Smooth muscle cell (in vitro differentiated cells): Measurements from ENCODE around the gene C17orf114. TPM values are rescaled to one million over a fixed set of nuclear protein-coding genes. Genes with fewer than 3 reads are reported as not detected.

Experiments used
- DNase-seq: peaks from one replicate; lab custom pipeline; 2025; ENCODE audit not compliant: unreplicated experiment; lab: John Stamatoyannopoulos, UW
- H2AFZ ChIP-seq: fragments of 200-600 bp; sonication (generic); 2 replicates; pipeline ENCODE4 v1.6.0; 2016; ENCODE audit warnings: antibody characterized with exemption, low read depth, mild to moderate bottlenecking
- H3F3A ChIP-seq: fragments of 200-600 bp; sonication (generic); 2 replicates; pipeline ENCODE4 v1.6.0; 2017; ENCODE audit warnings: antibody characterized with exemption, low read depth
- H3K27ac ChIP-seq: fragments of 200-600 bp; sonication (generic); 2 replicates; pipeline ENCODE4 v1.5.1; 2016; ENCODE audit warnings: low read depth, mild to moderate bottlenecking
- H3K27me3 ChIP-seq: fragments of 200-600 bp; sonication (generic); 2 replicates; pipeline ENCODE4 v1.6.1; 2016; ENCODE audit warnings: low read depth, mild to moderate bottlenecking
- H3K36me3 ChIP-seq: fragments of 200-600 bp; sonication (generic); 2 replicates; pipeline ENCODE4 v1.5.1; 2016; ENCODE audit warnings: low read depth
- H3K4me1 ChIP-seq: fragments of 200-600 bp; sonication (generic); 2 replicates; pipeline ENCODE4 v1.5.1; 2016; ENCODE audit warnings: low read depth
- H3K4me2 ChIP-seq: fragments of 200-600 bp; sonication (generic); 2 replicates; pipeline ENCODE4 v1.6.0; 2016; ENCODE audit warnings: mild to moderate bottlenecking
- H3K4me3 ChIP-seq: fragments of 200-600 bp; sonication (generic); 2 replicates; pipeline ENCODE4 v1.5.1; 2016; ENCODE audit warnings: mild to moderate bottlenecking
- H3K79me2 ChIP-seq: fragments of 200-600 bp; sonication (generic); 2 replicates; pipeline ENCODE4 v1.6.0; 2016; ENCODE audit warnings: low read depth, mild to moderate bottlenecking
- H3K9ac ChIP-seq: fragments of 200-600 bp; sonication (generic); 2 replicates; pipeline ENCODE4 v1.6.0; 2016; ENCODE audit warnings: low read depth
- H3K9me3 ChIP-seq: fragments of 200-600 bp; sonication (generic); replicated peaks from 2 replicates; pipeline ENCODE4 v1.5.1; 2016; ENCODE audit warnings: low read depth
- H4K20me1 ChIP-seq: fragments of 200-600 bp; sonication (generic); 2 replicates; pipeline ENCODE4 v1.6.0; 2016; ENCODE audit warnings: low read depth
- WGBS: methylation state at CpG from one replicate; pipeline ENCODE4 v1.1.7; 2016; ENCODE audit warnings: low lambda C conversion rate; 5-methylcytosine and 5-hydroxymethylcytosine counted together
- polyA plus RNA-seq: library from polyadenylated mRNA; unstranded; fragments of >200 nt; fragmentation: Nextera tagmentation; extraction: Ambion mirVana; gene quantifications from 2 replicates; pipeline ENCODE4 v1.2.1, GENCODE V29; 2016
- total RNA-seq: library from RNA; depleted of rRNA; stranded (reverse); fragments of >200 nt; gene quantifications from 2 replicates; pipeline ENCODE4 v1.2.3, GENCODE V29; 2014
- TF ChIP-seq, protein P1 (sequence below): fragments of 200-600 bp; sonication (generic); IDR thresholded peaks from 2 replicates; pipeline ENCODE4 v1.5.1; 2017; ENCODE audit warnings: borderline replicate concordance, mild to moderate bottlenecking, antibody characterized with exemption; ENCODE audit not compliant: insufficient read depth, poor library complexity, severe bottlenecking

Gene C17orf114

DNA sequence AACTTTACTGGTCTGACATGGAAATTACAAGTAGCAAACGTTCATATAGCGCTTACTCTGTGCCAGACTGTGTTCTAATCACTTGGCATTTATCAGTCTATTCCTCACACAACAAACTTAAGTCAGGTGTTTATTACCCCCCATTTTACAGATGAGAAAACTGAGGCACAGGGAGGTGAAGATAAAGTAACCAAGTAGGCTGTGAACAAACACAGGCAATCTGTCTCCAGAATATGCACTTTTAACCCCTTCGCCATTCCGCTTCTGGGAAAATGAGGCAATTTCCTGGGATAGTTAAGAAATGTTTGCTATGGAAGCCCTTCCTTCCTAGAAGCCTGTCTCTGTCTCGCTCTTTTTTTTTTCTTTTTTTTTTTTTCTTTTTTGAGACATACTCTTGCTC is 50.2 kb downstream of the C17orf114 start:
- H2AFZ ChIP-seq: no peak overlapping the region
- TF ChIP-seq, protein P1, sequence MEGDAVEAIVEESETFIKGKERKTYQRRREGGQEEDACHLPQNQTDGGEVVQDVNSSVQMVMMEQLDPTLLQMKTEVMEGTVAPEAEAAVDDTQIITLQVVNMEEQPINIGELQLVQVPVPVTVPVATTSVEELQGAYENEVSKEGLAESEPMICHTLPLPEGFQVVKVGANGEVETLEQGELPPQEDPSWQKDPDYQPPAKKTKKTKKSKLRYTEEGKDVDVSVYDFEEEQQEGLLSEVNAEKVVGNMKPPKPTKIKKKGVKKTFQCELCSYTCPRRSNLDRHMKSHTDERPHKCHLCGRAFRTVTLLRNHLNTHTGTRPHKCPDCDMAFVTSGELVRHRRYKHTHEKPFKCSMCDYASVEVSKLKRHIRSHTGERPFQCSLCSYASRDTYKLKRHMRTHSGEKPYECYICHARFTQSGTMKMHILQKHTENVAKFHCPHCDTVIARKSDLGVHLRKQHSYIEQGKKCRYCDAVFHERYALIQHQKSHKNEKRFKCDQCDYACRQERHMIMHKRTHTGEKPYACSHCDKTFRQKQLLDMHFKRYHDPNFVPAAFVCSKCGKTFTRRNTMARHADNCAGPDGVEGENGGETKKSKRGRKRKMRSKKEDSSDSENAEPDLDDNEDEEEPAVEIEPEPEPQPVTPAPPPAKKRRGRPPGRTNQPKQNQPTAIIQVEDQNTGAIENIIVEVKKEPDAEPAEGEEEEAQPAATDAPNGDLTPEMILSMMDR: no peak
- H3F3A ChIP-seq: no peaks in the 10 kb centered on the region
- no peaks in the 10 kb centered on the region for H4K20me1 ChIP-seq
- no peak overlapping the region for H3K4me3 ChIP-seq
- no peak for DNase-seq
- WGBS: 85% methylated on average over 5 of the region's 5 CpGs
- H3K27me3 ChIP-seq: peaks cover 43% of the 10 kb centered on the region
- no peak overlapping the region for H3K4me2 ChIP-seq
- H3K36me3 ChIP-seq: no peaks in the 10 kb centered on the region
- no peaks in the 10 kb centered on the region for H3K79me2 ChIP-seq
- H3K4me1 ChIP-seq: no peaks in the 10 kb centered on the region
- H3K27ac ChIP-seq: no peak overlapping the region
- H3K9me3 ChIP-seq: no peaks in the 10 kb centered on the region
- no peak overlapping the region for H3K9ac ChIP-seq

Other genes with a start within 250 kb of the C17orf114 start
- 14.3 and 18.1 TPM in 2 replicates for gene MYBBP1A, start 246.9 kb downstream of the C17orf114 start, total RNA-seq
- 28.1 and 33.5 TPM in 2 replicates for gene MYBBP1A, start 246.9 kb downstream of the C17orf114 start, polyA plus RNA-seq
- 0.27 and 0.76 TPM in 2 replicates for gene GGT6, start 241.8 kb downstream of the C17orf114 start, total RNA-seq
- not detected in 2 replicates for gene GGT6, start 241.8 kb downstream of the C17orf114 start, polyA plus RNA-seq
- gene SMTNL2, start 217.8 kb downstream of the C17orf114 start, total RNA-seq: 5.0 and 5.1 TPM in 2 replicates
- 8.3 and 14.8 TPM in 2 replicates for gene SMTNL2, start 217.8 kb downstream of the C17orf114 start, polyA plus RNA-seq
- gene ALOX15, start 160.7 kb downstream of the C17orf114 start, total RNA-seq: not detected in 2 replicates
- gene ALOX15, start 160.7 kb downstream of the C17orf114 start, polyA plus RNA-seq: 0.32 TPM in 1 of 2 replicates, not detected in the other
- gene PELP1, start 98.2 kb downstream of the C17orf114 start, total RNA-seq: 11.6 and 32.0 TPM in 2 replicates
- gene PELP1, start 98.2 kb downstream of the C17orf114 start, polyA plus RNA-seq: 31.1 and 33.6 TPM in 2 replicates
- 1.1 and 4.0 TPM in 2 replicates for gene ARRB2, start 91.7 kb downstream of the C17orf114 start, total RNA-seq
- 6.6 and 7.6 TPM in 2 replicates for gene ARRB2, start 91.7 kb downstream of the C17orf114 start, polyA plus RNA-seq
- 10.9 and 25.0 TPM in 2 replicates for gene MED11, start 70.9 kb downstream of the C17orf114 start, total RNA-seq
- 20.4 and 34.1 TPM in 2 replicates for gene MED11, start 70.9 kb downstream of the C17orf114 start, polyA plus RNA-seq
- not detected in 2 replicates for gene ZMYND15, start 62.5 kb downstream of the C17orf114 start, total RNA-seq
- 0.54 TPM in 1 of 2 replicates, not detected in the other for gene ZMYND15, start 62.5 kb downstream of the C17orf114 start, polyA plus RNA-seq
- 2.4 and 3.2 TPM in 2 replicates for gene CXCL16, start 62.4 kb downstream of the C17orf114 start, total RNA-seq
- 2.3 and 9.2 TPM in 2 replicates for gene CXCL16, start 62.4 kb downstream of the C17orf114 start, polyA plus RNA-seq
- not detected in 2 replicates for gene TM4SF5, start 30.4 kb downstream of the C17orf114 start, total RNA-seq
- gene TM4SF5, start 30.4 kb downstream of the C17orf114 start, polyA plus RNA-seq: not detected in 2 replicates
- gene VMO1, start 16.0 kb downstream of the C17orf114 start, total RNA-seq: not detected in 2 replicates
- gene VMO1, start 16.0 kb downstream of the C17orf114 start, polyA plus RNA-seq: 0.44 and 0.94 TPM in 2 replicates
- not detected in 2 replicates for gene GLTPD2, start 13.4 kb downstream of the C17orf114 start, total RNA-seq
- gene GLTPD2, start 13.4 kb downstream of the C17orf114 start, polyA plus RNA-seq: 0.82 and 0.89 TPM in 2 replicates
- 139 and 162 TPM in 2 replicates for gene PSMB6, start 6.2 kb downstream of the C17orf114 start, total RNA-seq
- 434 and 438 TPM in 2 replicates for gene PSMB6, start 6.2 kb downstream of the C17orf114 start, polyA plus RNA-seq
- gene PLD2, start 4.8 kb upstream of the C17orf114 start, total RNA-seq: 19.9 and 20.3 TPM in 2 replicates
- gene PLD2, start 4.8 kb upstream of the C17orf114 start, polyA plus RNA-seq: 9.9 and 26.4 TPM in 2 replicates
- 25.3 and 26.6 TPM in 2 replicates for gene MINK1, start 31.0 kb upstream of the C17orf114 start, total RNA-seq
- 26.8 and 40.3 TPM in 2 replicates for gene MINK1, start 31.0 kb upstream of the C17orf114 start, polyA plus RNA-seq
- gene C17orf107, start 97.2 kb upstream of the C17orf114 start, total RNA-seq: 5.0 and 9.9 TPM in 2 replicates
- 10.7 and 14.1 TPM in 2 replicates for gene C17orf107, start 97.2 kb upstream of the C17orf114 start, polyA plus RNA-seq
- 1.7 and 4.3 TPM in 2 replicates for gene CHRNE, start 100.8 kb upstream of the C17orf114 start, total RNA-seq
- gene CHRNE, start 100.8 kb upstream of the C17orf114 start, polyA plus RNA-seq: 0.83 and 2.7 TPM in 2 replicates
- gene GP1BA, start 129.9 kb upstream of the C17orf114 start, total RNA-seq: not detected in 2 replicates
- gene GP1BA, start 129.9 kb upstream of the C17orf114 start, polyA plus RNA-seq: 0.07 and 0.41 TPM in 2 replicates
- gene SLC25A11, start 137.7 kb upstream of the C17orf114 start, total RNA-seq: 29.9 and 39.3 TPM in 2 replicates
- 64.9 and 67.5 TPM in 2 replicates for gene SLC25A11, start 137.7 kb upstream of the C17orf114 start, polyA plus RNA-seq
- 23.7 and 39.6 TPM in 2 replicates for gene RNF167, start 137.9 kb upstream of the C17orf114 start, total RNA-seq
- 59.4 and 61.6 TPM in 2 replicates for gene RNF167, start 137.9 kb upstream of the C17orf114 start, polyA plus RNA-seq
- gene PFN1, start 146.2 kb upstream of the C17orf114 start, total RNA-seq: 681 and 838 TPM in 2 replicates
- 1,482 and 1,485 TPM in 2 replicates for gene PFN1, start 146.2 kb upstream of the C17orf114 start, polyA plus RNA-seq
- gene ENO3, start 148.8 kb upstream of the C17orf114 start, total RNA-seq: 2.4 and 5.9 TPM in 2 replicates
- 13.1 and 14.5 TPM in 2 replicates for gene ENO3, start 148.8 kb upstream of the C17orf114 start, polyA plus RNA-seq
- gene SPAG7, start 165.5 kb upstream of the C17orf114 start, total RNA-seq: 59.8 and 70.7 TPM in 2 replicates
- gene SPAG7, start 165.5 kb upstream of the C17orf114 start, polyA plus RNA-seq: 187 and 192 TPM in 2 replicates
- gene CAMTA2, start 185.3 kb upstream of the C17orf114 start, total RNA-seq: 5.1 and 11.8 TPM in 2 replicates
- gene CAMTA2, start 185.3 kb upstream of the C17orf114 start, polyA plus RNA-seq: 26.2 and 33.0 TPM in 2 replicates
- 0.36 TPM in 1 of 2 replicates, not detected in the other for gene INCA1, start 195.2 kb upstream of the C17orf114 start, total RNA-seq
- gene INCA1, start 195.2 kb upstream of the C17orf114 start, polyA plus RNA-seq: 1.4 TPM in 2 replicates
- 20.9 and 22.3 TPM in 2 replicates for gene KIF1C, start 195.6 kb upstream of the C17orf114 start, total RNA-seq
- 36.2 and 52.3 TPM in 2 replicates for gene KIF1C, start 195.6 kb upstream of the C17orf114 start, polyA plus RNA-seq
- 0.31 and 1.7 TPM in 2 replicates for gene SLC52A1, start 233.1 kb upstream of the C17orf114 start, total RNA-seq
- gene SLC52A1, start 233.1 kb upstream of the C17orf114 start, polyA plus RNA-seq: 0.21 and 0.31 TPM in 2 replicates